ENCODE data around the gene RNU1-2. TPM values are rescaled to one million over a fixed set of nuclear protein-coding genes. Genes with fewer than 3 reads are reported as not detected.
A peak's percentile ranks its signal among the peaks of the same experiment; 100 is the strongest.
"Not testable (repeated sequence)": the region's sequence is repeated elsewhere in the genome, so short reads cannot be mapped to it uniquely, and the experiment has no call there.

Gene RNU1-2
- total RNA-seq, 1 donor from 2014 or later = 3,041 TPM

DNA sequence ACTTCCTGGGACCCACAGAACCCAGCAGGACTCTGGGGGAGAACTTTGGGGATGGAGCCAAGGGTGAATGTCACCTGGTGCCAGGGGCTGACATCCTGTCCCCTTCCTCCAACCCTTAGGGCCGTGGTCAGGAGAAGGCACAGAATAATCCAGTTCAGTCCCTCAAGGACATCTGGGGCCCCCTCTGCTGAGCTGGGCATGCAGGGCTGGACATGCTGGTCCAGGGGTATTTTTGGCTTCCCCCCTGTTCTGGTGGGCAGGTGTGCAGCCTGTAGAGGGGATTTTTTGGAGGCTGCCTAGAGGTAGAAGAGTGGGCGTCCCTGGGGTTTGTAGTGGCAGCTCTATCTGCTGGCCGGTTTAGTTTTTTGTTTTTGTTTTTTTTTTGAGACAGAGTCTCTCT, 22.6 kb downstream of the RNU1-2 start:
- intact Hi-C loops (cut with micrococcal nuclease) = no loop called here
- Mint-ChIP-seq H3K27me3 (ENCODE audit: insufficient read depth) (no peaks in the 10 kb centered on the region), H3K4me3 (no peak overlapping the region), H3K36me3 (ENCODE audit: low read depth) (no peaks in the 10 kb centered on the region), H3K4me1 (ENCODE audit: low read depth) (peaks cover 24% of the 10 kb centered on the region), H3K27ac (no peak overlapping the region), H3K9me3 (no peaks in the 10 kb centered on the region)
- DNase-seq (ENCODE audit: low spot score) = no peak

DNA sequence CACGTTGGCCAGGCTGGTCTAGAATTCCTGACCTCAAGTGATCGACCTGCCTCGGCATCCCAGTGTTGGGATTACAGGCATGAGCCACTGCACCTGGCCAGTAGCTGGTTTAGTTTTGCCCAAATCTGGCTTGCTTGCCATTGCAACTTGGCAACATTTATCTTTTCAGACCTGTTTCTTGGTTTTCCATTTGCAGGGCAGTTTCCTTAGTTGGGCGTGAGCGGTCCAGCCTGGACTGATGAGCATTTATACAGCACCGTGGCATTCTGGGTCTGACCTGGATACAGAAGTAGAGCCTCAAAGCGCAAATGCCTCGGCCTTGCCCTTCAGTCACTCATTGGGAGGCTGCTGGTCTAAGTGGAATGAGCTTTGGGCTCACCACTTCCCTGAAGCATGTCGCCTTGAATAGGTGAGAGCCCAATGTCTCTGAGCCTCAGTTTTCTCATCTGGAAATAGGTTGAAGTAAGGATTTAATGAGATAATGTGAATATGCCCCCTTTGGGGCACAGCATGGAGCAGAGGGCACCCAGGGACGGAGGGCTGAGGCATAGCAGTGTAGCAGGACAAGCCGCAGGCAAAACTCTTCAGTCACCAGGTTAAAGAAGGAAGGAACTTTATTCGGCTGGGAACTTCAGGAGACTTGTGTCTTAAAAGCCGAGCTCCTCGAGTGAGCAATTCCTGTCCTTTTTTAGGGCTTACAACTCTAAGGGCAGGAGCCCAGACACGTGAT, 23.3 kb downstream of the RNU1-2 start:
- H3K36me3 Mint-ChIP-seq (ENCODE audit: low read depth); H3K27me3 Mint-ChIP-seq (ENCODE audit: insufficient read depth); H3K4me3 Mint-ChIP-seq; intact Hi-C loops (cut with micrococcal nuclease); H3K27ac Mint-ChIP-seq; H3K9me3 Mint-ChIP-seq; DNase-seq (ENCODE audit: low spot score): not testable (repeated sequence)
- peaks cover 20% of the 10 kb centered on the region for H3K4me1 Mint-ChIP-seq (ENCODE audit: low read depth)

- peaks cover 4% of the 10 kb centered on the region for H3K27me3 Mint-ChIP-seq (ENCODE audit: insufficient read depth)
- peaks cover 15% of the 10 kb centered on the region for H3K4me1 Mint-ChIP-seq (ENCODE audit: low read depth)
- no peak for DNase-seq (ENCODE audit: low spot score)
- H3K36me3 Mint-ChIP-seq (ENCODE audit: low read depth) = no peaks in the 10 kb centered on the region
- intact Hi-C loops (cut with micrococcal nuclease) = no loop called here
- no peak overlapping the region for H3K27ac Mint-ChIP-seq
- H3K4me3 Mint-ChIP-seq = no peak overlapping the region
- no peaks in the 10 kb centered on the region for H3K9me3 Mint-ChIP-seq
Observed at GRCh38 chr1:16920951-16921350, 25.2 kb downstream of the RNU1-2 start.

- Mint-ChIP-seq H3K36me3 (ENCODE audit: low read depth) (no peaks in the 10 kb centered on the region), H3K27ac (no peak within 1 kb of the TSS), H3K4me3 (peak within 1 kb of the TSS; percentile 63), H3K9me3 (no peaks in the 10 kb centered on the region), H3K4me1 (ENCODE audit: low read depth) (peaks cover 15% of the 10 kb centered on the region), H3K27me3 (ENCODE audit: insufficient read depth) (peaks cover 4% of the 10 kb centered on the region)
- intact Hi-C loops (cut with micrococcal nuclease) = no loop called here
- DNase-seq (ENCODE audit: low spot score) = peak; percentile 29
Observed at GRCh38 chr1:16921391-16922185, 25.8 kb downstream of the RNU1-2 start, which contains the start of gene CROCC. Gene CROCC, plus strand, starts transcription at chr1:16921931. Its CDS starts 88 bp downstream, at chr1:16922019.

DNA sequence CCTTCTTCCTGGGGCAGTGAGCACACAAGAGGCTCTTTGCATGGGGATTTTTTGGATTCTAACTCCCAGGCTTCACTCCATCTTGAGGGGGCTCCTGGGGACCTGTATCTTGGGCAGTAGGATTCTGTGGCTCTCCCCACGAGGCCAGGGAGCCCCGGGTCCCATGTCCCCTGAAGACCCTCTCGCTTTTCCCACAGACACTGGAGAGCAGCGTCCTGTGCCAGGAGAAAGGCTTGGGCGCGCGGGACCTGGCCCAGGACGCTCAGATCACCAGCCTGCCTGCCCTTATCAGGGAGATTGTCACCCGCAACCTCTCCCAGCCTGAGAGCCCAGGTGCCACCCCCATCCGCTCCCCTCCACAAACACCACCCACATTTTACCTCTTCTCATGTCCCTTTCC, 26.7 kb downstream of the RNU1-2 start:
- Mint-ChIP-seq H3K36me3 (ENCODE audit: low read depth) (no peaks in the 10 kb centered on the region), H3K27me3 (ENCODE audit: insufficient read depth) (peaks cover 4% of the 10 kb centered on the region), H3K4me3 (no peak overlapping the region), H3K9me3 (no peaks in the 10 kb centered on the region), H3K27ac (no peak overlapping the region), H3K4me1 (ENCODE audit: low read depth) (peaks cover 15% of the 10 kb centered on the region)
- intact Hi-C loops (cut with micrococcal nuclease) = no loop called here
- DNase-seq (ENCODE audit: low spot score) = no peak

DNA sequence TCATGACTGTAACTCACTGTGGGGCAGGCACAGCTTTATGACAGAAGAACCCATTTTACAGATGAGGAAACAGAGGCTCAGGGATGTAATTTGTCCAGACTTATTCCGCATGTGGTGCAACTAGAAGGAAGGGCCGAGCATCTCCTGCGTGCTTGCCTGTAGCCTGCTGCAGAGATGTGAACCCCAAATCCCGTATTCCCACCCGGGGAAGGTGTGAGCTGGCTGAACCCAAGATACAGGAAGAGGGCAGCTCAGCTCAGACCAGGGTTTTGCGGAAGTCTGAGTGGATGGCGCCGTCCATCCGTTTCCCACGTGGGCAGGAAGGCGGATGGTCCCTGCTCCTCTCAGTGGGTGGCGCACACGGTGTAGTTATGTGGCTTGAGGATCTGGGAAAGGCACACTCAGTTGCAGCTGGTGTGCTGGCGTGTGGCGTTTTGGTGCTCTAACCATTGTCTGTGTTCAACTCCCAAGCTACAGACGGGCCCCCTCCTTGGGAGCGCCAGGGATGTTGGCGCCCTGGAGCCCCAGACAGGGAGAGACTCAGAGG, 27.2 kb downstream of the RNU1-2 start:
- intact Hi-C loops (cut with micrococcal nuclease) = no loop called here
- peaks cover 15% of the 10 kb centered on the region for H3K4me1 Mint-ChIP-seq (ENCODE audit: low read depth)
- peaks cover 4% of the 10 kb centered on the region for H3K27me3 Mint-ChIP-seq (ENCODE audit: insufficient read depth)
- DNase-seq (ENCODE audit: low spot score) = no peak
- no peaks in the 10 kb centered on the region for H3K9me3 Mint-ChIP-seq
- H3K27ac Mint-ChIP-seq = no peak overlapping the region
- H3K4me3 Mint-ChIP-seq = no peak overlapping the region
- H3K36me3 Mint-ChIP-seq (ENCODE audit: low read depth) = no peaks in the 10 kb centered on the region

DNA sequence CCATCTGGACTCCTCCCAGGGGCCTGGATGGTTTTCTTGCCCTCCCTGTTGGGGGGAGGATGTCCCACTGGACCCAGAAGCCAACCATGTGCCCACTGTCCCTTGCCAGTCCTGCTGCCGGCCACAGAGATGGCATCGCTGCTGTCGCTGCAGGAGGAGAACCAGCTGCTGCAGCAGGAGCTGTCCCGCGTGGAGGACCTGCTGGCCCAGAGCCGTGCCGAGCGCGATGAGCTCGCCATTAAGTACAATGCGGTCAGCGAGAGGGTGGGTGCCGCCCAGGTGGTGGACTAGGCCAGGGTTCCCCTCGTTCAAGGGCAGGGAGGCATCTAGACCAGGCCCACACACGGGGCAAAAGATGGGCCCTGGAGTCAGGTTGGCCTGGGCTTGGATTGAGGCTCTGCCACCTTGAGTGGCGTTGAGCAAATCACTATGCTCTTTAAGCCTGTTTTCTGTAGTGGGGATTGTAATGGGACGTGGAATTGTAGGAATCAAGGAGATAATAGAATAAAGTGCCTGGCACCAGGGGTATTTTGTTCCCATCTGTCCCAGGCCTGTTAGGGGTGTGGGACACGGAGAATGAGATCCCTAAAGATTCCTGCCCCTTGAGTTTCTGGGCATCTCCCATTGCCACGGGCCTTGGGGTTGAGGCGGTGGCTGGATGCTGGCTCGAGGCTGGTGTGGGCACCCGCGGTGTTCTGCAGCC, 28.6 kb downstream of the RNU1-2 start:
- Mint-ChIP-seq H3K4me1 (ENCODE audit: low read depth) (peaks cover 15% of the 10 kb centered on the region), H3K9me3 (no peaks in the 10 kb centered on the region), H3K27ac (no peak overlapping the region), H3K36me3 (ENCODE audit: low read depth) (no peaks in the 10 kb centered on the region), H3K4me3 (no peak overlapping the region), H3K27me3 (ENCODE audit: insufficient read depth) (peaks cover 4% of the 10 kb centered on the region)
- no peak for DNase-seq (ENCODE audit: low spot score)
- intact Hi-C loops (cut with micrococcal nuclease) = no loop called here

GRCh38 chr1:16924919-16925477, 29.2 kb downstream of the RNU1-2 start:
- peaks cover 4% of the 10 kb centered on the region for H3K27me3 Mint-ChIP-seq (ENCODE audit: insufficient read depth)
- H3K36me3 Mint-ChIP-seq (ENCODE audit: low read depth) = no peaks in the 10 kb centered on the region
- H3K4me1 Mint-ChIP-seq (ENCODE audit: low read depth) = peaks cover 15% of the 10 kb centered on the region
- intact Hi-C loops (cut with micrococcal nuclease) = no loop called here
- no peak overlapping the region for H3K27ac Mint-ChIP-seq
- no peaks in the 10 kb centered on the region for H3K9me3 Mint-ChIP-seq
- no peak for DNase-seq (ENCODE audit: low spot score)
- H3K4me3 Mint-ChIP-seq = no peak overlapping the region

GRCh38 chr1:16925635-16926490, 30.1 kb downstream of the RNU1-2 start:
- H3K9me3 Mint-ChIP-seq = no peaks in the 10 kb centered on the region
- intact Hi-C loops (cut with micrococcal nuclease) = no loop called here
- H3K4me1 Mint-ChIP-seq (ENCODE audit: low read depth) = peaks cover 15% of the 10 kb centered on the region
- H3K4me3 Mint-ChIP-seq = no peak overlapping the region
- no peaks in the 10 kb centered on the region for H3K36me3 Mint-ChIP-seq (ENCODE audit: low read depth)
- H3K27me3 Mint-ChIP-seq (ENCODE audit: insufficient read depth) = peaks cover 4% of the 10 kb centered on the region
- no peak for DNase-seq (ENCODE audit: low spot score)
- H3K27ac Mint-ChIP-seq = no peak overlapping the region

DNA sequence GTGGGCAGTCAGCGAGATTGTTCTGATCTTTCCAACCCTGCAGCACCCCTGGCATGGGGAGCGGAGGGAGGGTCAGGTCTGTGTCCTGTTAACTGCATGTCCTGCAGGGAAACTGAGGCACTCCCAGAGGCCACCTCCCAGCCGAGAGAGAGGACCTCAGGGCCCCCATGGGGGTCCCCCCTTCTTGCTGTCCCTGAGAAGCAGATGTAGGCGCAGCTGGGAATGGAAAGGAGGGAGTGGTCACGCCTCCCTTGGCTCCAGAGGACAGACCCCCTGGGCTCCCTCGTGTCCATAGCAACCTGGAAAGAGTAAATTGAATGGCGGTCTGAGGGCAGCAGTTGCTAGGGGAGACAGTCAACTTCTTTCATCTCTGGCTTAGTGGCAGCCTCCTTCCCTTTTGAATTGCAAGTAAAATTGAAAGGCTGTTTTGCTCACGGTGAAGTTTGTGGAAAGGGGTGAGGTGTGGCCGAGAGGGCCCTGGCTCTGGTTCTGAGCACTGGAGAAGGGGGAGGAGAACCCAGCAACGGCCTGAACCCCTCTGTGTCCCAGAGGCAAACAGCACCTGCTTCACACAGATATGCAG, 30.8 kb downstream of the RNU1-2 start:
- intact Hi-C loops (cut with micrococcal nuclease) = no loop called here
- peaks cover 11% of the 10 kb centered on the region for H3K4me1 Mint-ChIP-seq (ENCODE audit: low read depth)
- no peak for DNase-seq (ENCODE audit: low spot score)
- H3K27me3 Mint-ChIP-seq (ENCODE audit: insufficient read depth) = peaks cover 4% of the 10 kb centered on the region
- no peaks in the 10 kb centered on the region for H3K36me3 Mint-ChIP-seq (ENCODE audit: low read depth)
- H3K9me3 Mint-ChIP-seq = no peaks in the 10 kb centered on the region
- H3K4me3 Mint-ChIP-seq = no peak overlapping the region
- no peak overlapping the region for H3K27ac Mint-ChIP-seq

- Mint-ChIP-seq H3K4me3 (no peak overlapping the region), H3K36me3 (ENCODE audit: low read depth) (no peaks in the 10 kb centered on the region), H3K9me3 (no peaks in the 10 kb centered on the region), H3K4me1 (ENCODE audit: low read depth) (peaks cover 6% of the 10 kb centered on the region), H3K27ac (no peak overlapping the region), H3K27me3 (ENCODE audit: insufficient read depth) (peaks cover 4% of the 10 kb centered on the region)
- DNase-seq (ENCODE audit: low spot score) = no peak
- intact Hi-C loops (cut with micrococcal nuclease) = no loop called here
Observed at GRCh38 chr1:16927256-16927655, 31.5 kb downstream of the RNU1-2 start.
